ENCODE measurements around the gene LAGE3. TPM values are rescaled to one million over a fixed set of nuclear protein-coding genes. Genes with fewer than 3 reads are reported as not detected.

The LAGE3 gene
- total RNA-seq, 1 donor from 2014 or later = 14.7 TPM

DNA sequence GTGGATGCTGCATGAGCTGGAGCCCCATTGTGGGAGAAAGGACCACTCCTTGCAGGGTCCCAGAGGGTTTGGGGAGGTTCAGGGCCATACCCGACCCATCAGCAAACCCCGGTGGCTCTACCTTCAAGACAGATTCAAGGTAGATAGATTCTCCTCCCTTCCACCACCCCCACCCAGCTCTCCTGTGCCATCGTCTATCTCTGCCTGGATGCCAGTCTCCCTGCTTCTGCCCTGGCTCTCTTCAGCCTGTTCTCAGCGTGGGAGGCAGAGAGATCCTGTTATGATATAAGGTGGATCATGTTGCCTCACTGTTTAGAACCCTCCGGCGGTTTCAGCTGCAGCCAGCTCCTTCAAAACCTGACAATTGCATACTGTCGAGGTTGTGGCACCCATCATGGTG is 5.4 kb downstream of the LAGE3 start:
- Histone ChIP-seq H3K36me3 (ENCODE audit: control insufficient read depth, insufficient read depth, low read length) (peaks cover 23% of the 10 kb centered on the region), H3K27me3 (ENCODE audit: control insufficient read depth, insufficient read depth, low read length) (no peaks in the 10 kb centered on the region), H3K4me3 (ENCODE audit: low read depth, low read length) (no peak overlapping the region)
- FAIRE-seq (no peak), DNase-seq (ENCODE audit: low read depth) (no peak)
- TF ChIP-seq, protein P1, sequence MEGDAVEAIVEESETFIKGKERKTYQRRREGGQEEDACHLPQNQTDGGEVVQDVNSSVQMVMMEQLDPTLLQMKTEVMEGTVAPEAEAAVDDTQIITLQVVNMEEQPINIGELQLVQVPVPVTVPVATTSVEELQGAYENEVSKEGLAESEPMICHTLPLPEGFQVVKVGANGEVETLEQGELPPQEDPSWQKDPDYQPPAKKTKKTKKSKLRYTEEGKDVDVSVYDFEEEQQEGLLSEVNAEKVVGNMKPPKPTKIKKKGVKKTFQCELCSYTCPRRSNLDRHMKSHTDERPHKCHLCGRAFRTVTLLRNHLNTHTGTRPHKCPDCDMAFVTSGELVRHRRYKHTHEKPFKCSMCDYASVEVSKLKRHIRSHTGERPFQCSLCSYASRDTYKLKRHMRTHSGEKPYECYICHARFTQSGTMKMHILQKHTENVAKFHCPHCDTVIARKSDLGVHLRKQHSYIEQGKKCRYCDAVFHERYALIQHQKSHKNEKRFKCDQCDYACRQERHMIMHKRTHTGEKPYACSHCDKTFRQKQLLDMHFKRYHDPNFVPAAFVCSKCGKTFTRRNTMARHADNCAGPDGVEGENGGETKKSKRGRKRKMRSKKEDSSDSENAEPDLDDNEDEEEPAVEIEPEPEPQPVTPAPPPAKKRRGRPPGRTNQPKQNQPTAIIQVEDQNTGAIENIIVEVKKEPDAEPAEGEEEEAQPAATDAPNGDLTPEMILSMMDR (IDR thresholded peaks at IDR 0.05; ENCODE audit: insufficient read depth, low read length, severe bottlenecking) = no peak

DNA sequence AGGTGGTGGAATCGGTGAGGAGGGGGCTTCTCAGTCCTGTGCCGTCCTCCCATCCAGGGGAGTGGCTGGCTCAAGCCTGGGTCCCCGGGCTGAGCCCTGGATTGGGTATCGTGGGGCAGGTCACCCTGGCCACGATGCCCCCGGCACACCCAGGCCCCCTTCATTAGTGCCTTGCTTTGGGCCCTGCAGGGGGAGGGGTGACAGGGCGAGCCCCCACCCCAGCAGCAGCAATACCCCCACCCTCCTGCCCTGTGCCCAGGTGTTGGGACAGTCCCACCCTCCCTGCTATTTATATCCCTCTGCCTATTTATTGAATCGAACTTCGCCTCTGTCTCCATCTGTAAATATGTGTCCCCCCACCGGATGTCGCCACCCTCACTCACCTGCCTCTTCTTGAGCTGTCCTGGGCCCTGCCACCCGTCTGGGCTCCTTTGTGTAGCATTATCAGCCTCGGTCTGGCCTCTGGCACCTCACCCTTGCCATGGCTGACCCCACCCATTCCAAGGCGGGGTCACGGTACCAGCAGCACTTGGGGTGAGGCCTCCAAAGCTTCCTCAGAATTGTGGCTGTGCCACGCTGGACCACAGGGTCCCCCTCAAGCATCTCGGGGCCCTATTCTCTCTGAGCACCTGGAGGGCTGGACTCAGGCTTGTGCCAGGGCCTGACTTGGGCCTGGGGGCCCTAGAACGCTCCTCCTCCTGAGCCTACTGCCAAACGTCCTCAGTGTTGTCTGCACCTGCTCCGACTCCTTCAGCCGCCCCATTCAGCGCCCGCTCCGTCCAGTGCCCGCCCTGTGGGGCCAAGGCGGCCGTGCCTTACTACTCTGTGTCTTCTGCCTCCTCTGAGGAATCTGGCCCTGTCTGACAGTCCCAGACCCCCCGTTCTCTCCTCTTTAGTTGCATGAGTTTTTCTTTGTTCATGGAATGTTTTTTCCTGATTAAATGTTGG is 6.1 kb downstream of the LAGE3 start:
- Histone ChIP-seq H3K36me3 (ENCODE audit: control insufficient read depth, insufficient read depth, low read length) (peaks cover 24% of the 10 kb centered on the region), H3K27me3 (ENCODE audit: control insufficient read depth, insufficient read depth, low read length) (no peaks in the 10 kb centered on the region), H3K4me3 (ENCODE audit: low read depth, low read length) (no peak overlapping the region)
- TF ChIP-seq, protein P1 (IDR thresholded peaks at IDR 0.05; ENCODE audit: insufficient read depth, low read length, severe bottlenecking) = no peak
- DNase-seq (ENCODE audit: low read depth) (no peak), FAIRE-seq (no peak)

DNA sequence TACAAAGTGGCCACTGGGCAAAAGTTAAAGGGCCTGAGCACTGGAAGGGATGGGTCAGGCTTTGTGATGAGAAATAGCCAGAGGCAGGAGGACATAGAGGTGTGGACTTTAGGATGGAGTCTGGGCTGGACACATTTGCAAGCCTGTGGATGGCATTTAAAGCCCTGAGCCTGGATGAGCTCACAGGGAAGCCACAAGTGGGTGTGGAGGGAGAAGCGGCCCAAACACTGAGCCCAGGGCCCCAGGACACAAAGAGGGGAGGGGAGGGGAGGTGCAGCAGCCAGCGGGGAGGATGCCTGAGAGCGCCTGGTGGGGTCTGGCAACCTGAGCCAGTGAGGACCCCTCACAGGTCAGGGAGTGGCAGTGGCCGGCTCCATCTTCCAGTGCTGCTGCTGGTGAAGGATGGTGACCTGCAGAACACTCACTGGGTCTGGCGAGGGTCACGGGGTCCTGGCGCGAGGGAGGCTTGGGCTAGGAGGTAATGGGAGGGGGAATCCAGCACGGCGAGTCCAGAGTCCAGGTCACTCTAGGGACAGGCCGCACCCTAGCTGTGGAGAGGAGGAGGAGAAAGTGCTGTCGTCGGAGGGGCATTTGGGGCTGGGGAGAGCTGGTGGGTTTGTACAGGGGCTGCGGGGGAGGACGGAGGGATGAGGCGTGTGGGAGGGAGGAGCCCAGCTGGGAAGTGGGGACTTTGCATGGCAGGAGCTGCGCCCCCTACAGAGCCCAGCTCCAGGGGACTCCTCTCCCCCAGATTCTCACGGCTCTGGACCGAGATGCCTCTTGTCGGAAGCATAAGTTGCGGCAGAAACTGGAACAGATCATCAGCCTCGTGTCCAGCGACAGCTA is 7.0 kb downstream of the LAGE3 start:
- FAIRE-seq = no peak
- H3K36me3 ChIP-seq (ENCODE audit: control insufficient read depth, insufficient read depth, low read length) = peaks cover 28% of the 10 kb centered on the region
- no peaks in the 10 kb centered on the region for H3K27me3 ChIP-seq (ENCODE audit: control insufficient read depth, insufficient read depth, low read length)
- TF ChIP-seq, protein P1 (IDR thresholded peaks at IDR 0.05; ENCODE audit: insufficient read depth, low read length, severe bottlenecking) = no peak
- no peak for DNase-seq (ENCODE audit: low read depth)
- no peak overlapping the region for H3K4me3 ChIP-seq (ENCODE audit: low read depth, low read length)

DNA sequence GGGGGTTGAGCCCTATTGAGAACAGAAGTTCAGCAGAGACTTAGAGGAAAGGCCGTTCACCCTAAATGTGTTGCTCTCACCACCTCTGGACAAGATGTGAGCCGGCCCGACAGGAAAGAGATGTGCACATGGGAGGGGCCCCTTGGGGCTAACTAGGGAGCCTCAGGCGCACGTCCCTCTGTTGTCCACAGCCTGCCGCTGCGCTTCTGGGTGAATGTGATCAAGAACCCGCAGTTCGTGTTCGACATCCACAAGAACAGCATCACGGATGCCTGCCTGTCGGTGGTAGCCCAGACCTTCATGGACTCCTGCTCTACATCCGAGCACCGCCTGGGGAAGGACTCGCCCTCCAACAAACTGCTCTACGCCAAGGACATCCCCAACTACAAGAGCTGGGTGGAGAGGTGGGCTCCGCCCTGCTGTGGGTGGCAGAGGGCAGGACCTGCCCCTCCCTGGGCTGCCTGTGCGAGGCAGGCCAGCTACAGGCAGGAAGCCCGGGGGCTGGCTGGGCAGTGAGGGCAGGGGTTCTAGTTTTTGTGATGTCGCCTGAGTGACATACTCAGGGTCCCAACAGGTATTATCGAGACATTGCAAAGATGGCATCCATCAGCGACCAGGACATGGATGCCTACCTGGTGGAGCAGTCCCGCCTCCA is 8.0 kb downstream of the LAGE3 start:
- no peak for FAIRE-seq
- H3K36me3 ChIP-seq (ENCODE audit: control insufficient read depth, insufficient read depth, low read length) = peaks cover 33% of the 10 kb centered on the region

DNA sequence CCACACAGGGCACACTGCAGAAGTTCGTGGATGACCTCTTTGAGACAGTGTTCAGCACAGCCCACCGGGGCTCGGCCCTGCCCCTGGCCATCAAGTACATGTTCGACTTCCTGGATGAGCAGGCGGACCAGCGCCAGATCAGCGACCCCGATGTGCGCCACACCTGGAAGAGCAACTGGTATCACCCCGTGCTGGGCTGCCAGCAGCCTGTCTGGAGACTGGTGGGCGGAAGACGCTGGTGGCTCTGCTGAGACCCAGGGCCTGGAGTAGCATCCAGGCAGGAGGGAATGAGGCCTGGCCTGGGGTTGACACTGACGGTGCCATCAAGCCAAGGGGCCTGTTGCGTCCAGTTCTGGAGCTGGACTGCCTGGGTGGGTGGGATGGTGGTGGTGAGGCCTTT is 8.6 kb downstream of the LAGE3 start:
- peaks cover 33% of the 10 kb centered on the region for H3K36me3 ChIP-seq (ENCODE audit: control insufficient read depth, insufficient read depth, low read length)
- no peak for FAIRE-seq
- no peak overlapping the region for H3K4me3 ChIP-seq (ENCODE audit: low read depth, low read length)
- DNase-seq (ENCODE audit: low read depth) = no peak
- no peaks in the 10 kb centered on the region for H3K27me3 ChIP-seq (ENCODE audit: control insufficient read depth, insufficient read depth, low read length)
- TF ChIP-seq, protein P1 (IDR thresholded peaks at IDR 0.05; ENCODE audit: insufficient read depth, low read length, severe bottlenecking) = no peak

More for the DNA sequence above, 8.0 kb downstream of the LAGE3 start:
- no peak for DNase-seq (ENCODE audit: low read depth)
- H3K4me3 ChIP-seq (ENCODE audit: low read depth, low read length) = no peak overlapping the region
- no peaks in the 10 kb centered on the region for H3K27me3 ChIP-seq (ENCODE audit: control insufficient read depth, insufficient read depth, low read length)
- TF ChIP-seq, protein P1 (IDR thresholded peaks at IDR 0.05; ENCODE audit: insufficient read depth, low read length, severe bottlenecking) = no peak

All from bronchial epithelial cell (primary cell).